Measurements from ENCODE around the gene SPIRE2.
"Not testable (repeated sequence)": the region's sequence is repeated elsewhere in the genome, so short reads cannot be mapped to it uniquely, and the experiment has no call there.

The SPIRE2 gene

GRCh38 chr16:89871895-89872294 lies 43.6 kb downstream of the SPIRE2 start:
- DNase-seq = no peak

GRCh38 chr16:89873109-89873971 lies 45.1 kb downstream of the SPIRE2 start, which contains the start of gene TCF25:
TSS of gene TCF25 (plus strand) at chr16:89873592. CDS start at chr16:89873668, 76 bp downstream.
- peak; percentile 77 for DNase-seq

GRCh38 chr16:89873972-89874689 lies 45.9 kb downstream of the SPIRE2 start:
- peak; percentile 93 for DNase-seq

- not testable (repeated sequence) for DNase-seq
These were observed 50.8 kb downstream of the SPIRE2 start for GRCh38 chr16:89879123-89879522.

- no peak for DNase-seq
These were observed 52.4 kb downstream of the SPIRE2 start for GRCh38 chr16:89880477-89881367.

GRCh38 chr16:89881368-89881730 lies 53.1 kb downstream of the SPIRE2 start:
- DNase-seq = no peak

GRCh38 chr16:89883346-89884040 lies 55.2 kb downstream of the SPIRE2 start:
- no peak for DNase-seq

GRCh38 chr16:89884041-89884421 lies 55.8 kb downstream of the SPIRE2 start:
- no peak for DNase-seq

- no peak for DNase-seq
These were observed 59.0 kb downstream of the SPIRE2 start for GRCh38 chr16:89887243-89887642.

- no peak for DNase-seq
These were observed 61.9 kb downstream of the SPIRE2 start for GRCh38 chr16:89890200-89890599.

GRCh38 chr16:89890886-89891657 lies 62.8 kb downstream of the SPIRE2 start:
- DNase-seq = no peak

GRCh38 chr16:89892055-89892630 lies 63.9 kb downstream of the SPIRE2 start:
- DNase-seq = no peak

- no peak for DNase-seq
These were observed 64.4 kb downstream of the SPIRE2 start for GRCh38 chr16:89892635-89893034.

GRCh38 chr16:89893642-89894548 lies 65.6 kb downstream of the SPIRE2 start:
- no peak for DNase-seq

- no peak for DNase-seq
These were observed 67.4 kb downstream of the SPIRE2 start for GRCh38 chr16:89895482-89896250.

GRCh38 chr16:89897204-89897603 lies 68.9 kb downstream of the SPIRE2 start:
- DNase-seq = no peak

GRCh38 chr16:89898201-89898967 lies 70.1 kb downstream of the SPIRE2 start:
- no peak for DNase-seq

GRCh38 chr16:89899879-89900481 lies 71.7 kb downstream of the SPIRE2 start:
- no peak for DNase-seq
